Stimulated activated CD4-positive, alpha-beta T cell treated with anti-CD3 and anti-CD28 coated beads, Interleukin-15, amount 100 ng/mL, for 24 hours (primary cell): ENCODE measurements around the gene HIPK2.

Source experiments
- DNase-seq: peaks from one replicate; pipeline ENCODE4 v3.0.0-alpha.2; 2020

Gene HIPK2

GRCh38 chr7:139645572-139646523, 131.9 kb downstream of the HIPK2 start:
- peak; percentile 91 for DNase-seq

GRCh38 chr7:139643951-139644585, 133.7 kb downstream of the HIPK2 start:
- peak; percentile 27 for DNase-seq

GRCh38 chr7:139642283-139642682, 135.5 kb downstream of the HIPK2 start:
- DNase-seq: no peak

- no peak for DNase-seq
These were observed 136.3 kb downstream of the HIPK2 start for GRCh38 chr7:139641337-139641992.

GRCh38 chr7:139640681-139641080, 137.1 kb downstream of the HIPK2 start:
- no peak for DNase-seq

GRCh38 chr7:139639563-139639962, 138.2 kb downstream of the HIPK2 start:
- no peak for DNase-seq

GRCh38 chr7:139635526-139636302, 142.1 kb downstream of the HIPK2 start:
- peak; percentile 75 for DNase-seq

GRCh38 chr7:139634087-139634486, 143.7 kb downstream of the HIPK2 start:
- DNase-seq: no peak

- no peak for DNase-seq
These were observed 146.2 kb downstream of the HIPK2 start for GRCh38 chr7:139631520-139632031.

GRCh38 chr7:139630643-139631519, 146.9 kb downstream of the HIPK2 start:
- no peak for DNase-seq

GRCh38 chr7:139629392-139630082, 148.3 kb downstream of the HIPK2 start:
- DNase-seq: no peak

- DNase-seq: no peak
These were observed 150.0 kb downstream of the HIPK2 start for GRCh38 chr7:139627831-139628230.

GRCh38 chr7:139626817-139627216, 151.0 kb downstream of the HIPK2 start:
- DNase-seq: peak; percentile 27

GRCh38 chr7:139623518-139623917, 154.3 kb downstream of the HIPK2 start:
- DNase-seq: peak; percentile 18

- peak; percentile 77 for DNase-seq
These were observed 157.0 kb downstream of the HIPK2 start for GRCh38 chr7:139620676-139621344.

- DNase-seq: no peak
These were observed 158.5 kb downstream of the HIPK2 start for GRCh38 chr7:139619367-139619657.

- peak; percentile 66 for DNase-seq
These were observed 159.1 kb downstream of the HIPK2 start for GRCh38 chr7:139618482-139619366.

GRCh38 chr7:139617074-139617473, 160.7 kb downstream of the HIPK2 start:
- no peak for DNase-seq

GRCh38 chr7:139614886-139615285, 162.9 kb downstream of the HIPK2 start:
- DNase-seq: no peak
